Gastrocnemius medialis (tissue), 4 donors: ENCODE results near the gene HERC3. TPM values are rescaled to one million over a fixed set of nuclear protein-coding genes. Genes with fewer than 3 reads are reported as not detected.

Experiments used
- ATAC-seq, 2 donors: fragments of 150-250 bp; one replicate each; pipeline ENCODE4 v1.9.1; 2016
- DNase-seq, 2 donors: peaks; one replicate each; pipeline ENCODE4 v3.0.0-alpha.2; 2019
- H3K27ac ChIP-seq, 4 donors: fragments of 200-600 bp; sonication (generic); 1 replicate in 1 of 4; 2 replicates in 3 of 4; pipeline ENCODE4 v1.5.1; 2016 to 2018; ENCODE audit warnings: mild to moderate bottlenecking in 2 of 4, moderate library complexity in 1 of 4
- H3K27me3 ChIP-seq, 3 donors: fragments of 200-600 bp; sonication (generic) in 2 of 3; 1 replicate in 1 of 3; 2 replicates in 2 of 3; pipeline versions ENCODE4 v1.5.1 to v1.6.0; 2016 to 2019; ENCODE audit warnings: mild to moderate bottlenecking in 1 of 3, moderate library complexity in 1 of 3
- H3K36me3 ChIP-seq, 2 donors: fragments of 200-600 bp; sonication (generic) in 1 of 2; one replicate each; pipeline ENCODE4 v1.5.1; 2017 to 2018
- H3K4me1 ChIP-seq, 2 donors: fragments of 200-600 bp; sonication (generic) in 1 of 2; one replicate each; pipeline ENCODE4 v1.5.1; 2016 to 2017; ENCODE audit warnings: mild to moderate bottlenecking in 2 of 2
- H3K4me3 ChIP-seq, 4 donors: fragments of 200-600 bp; sonication (generic) in 3 of 4; 1 replicate in 1 of 4; 2 replicates in 3 of 4; pipeline ENCODE4 v1.5.1; 2016 to 2019; ENCODE audit warnings: mild to moderate bottlenecking in 2 of 4
- H3K9me3 ChIP-seq, 3 donors: fragments of 200-600 bp; sonication (generic) in 2 of 3; 1 replicate in 1 of 3; 2 replicates in 2 of 3; pipeline ENCODE4 v1.5.1; 2016 to 2019
- POLR2A ChIP-seq, 2 donors: fragments of 450-650 bp; IDR thresholded peaks; one replicate each; pipeline ENCODE4 v1.6.1; 2017; ENCODE audit warnings: antibody characterized with exemption in 2 of 2, mild to moderate bottlenecking in 2 of 2, moderate library complexity in 2 of 2
- in situ Hi-C, 4 donors: fragments of 200-750 bp; cut with MboI; loops; one replicate each; pipeline versions ENCODE4 v1.15.0 to v1.8.0; 2017; ENCODE audit warnings: low sequenced_read_pairs in 4 of 4
- intact Hi-C: fragments of 100-400 bp; cut with DNase I; formaldehyde crosslinking; loops from one replicate; pipeline ENCODE4 v1.15.1; 2023; ENCODE audit warnings: low total_unique reads
- total RNA-seq, 4 donors: library from RNA; depleted of rRNA; stranded (reverse); fragments of >200 nt; gene quantifications; one replicate each; pipeline versions ENCODE4 v1.1.0 to v1.2.3, GENCODE V29; 2016
- TF ChIP-seq, protein P1 (sequence below), 5 experiments: fragments of 450-650 bp in 3 of 5; fragments of 200-600 bp in 2 of 5; sonication (generic) in 2 of 5; IDR thresholded peaks in 4 of 5; conservative IDR thresholded peaks in 1 of 5; 1 replicate in 4 of 5; 2 replicates in 1 of 5; pipeline ENCODE4 v1.5.1; 2016 to 2019; ENCODE audit warnings: antibody characterized with exemption in 5 of 5, mild to moderate bottlenecking in 3 of 5, moderate library complexity in 3 of 5

Gene HERC3
- total RNA-seq, 4 donors from 2014 or later, result 16.2 to 32.3 (median 21.9) TPM

DNA sequence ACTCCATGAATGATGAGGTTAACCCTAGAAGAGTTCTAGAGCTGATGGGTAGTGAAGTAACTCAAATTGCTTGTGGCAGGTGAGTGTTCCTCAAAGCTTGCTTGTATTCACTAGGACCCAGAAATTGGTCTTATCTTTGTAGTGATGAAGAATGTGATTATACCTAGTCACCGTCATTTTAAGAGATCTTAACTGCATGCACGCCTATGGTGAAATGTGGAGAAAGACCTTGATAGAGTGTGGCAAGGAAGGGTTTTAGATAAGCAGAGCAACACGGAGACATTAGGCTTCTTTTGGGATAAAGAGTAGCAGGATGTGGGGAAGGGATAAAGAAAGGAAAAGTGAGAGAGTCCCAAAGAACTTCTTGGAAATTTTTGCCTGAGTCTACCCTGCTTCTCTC lies 62.9 kb downstream of the HERC3 start:
- in situ Hi-C loops (loop anchor here (5.0 to 10.0 kb wide), 3 partner anchors 118 to 123 kb away; no protein-coding TSS in a partner anchor), intact Hi-C loops (no loop called here)
- peaks cover 0 to 17% of the 10 kb centered on the region in 2 donors for H3K36me3 ChIP-seq
- no peak overlapping the region for H3K4me3 ChIP-seq
- no peaks in the 10 kb centered on the region for H3K9me3 ChIP-seq
- ATAC-seq (no peak), DNase-seq (no peak)
- H3K27ac ChIP-seq, result no peak overlapping the region
- H3K27me3 ChIP-seq, result no peaks in the 10 kb centered on the region
- TF ChIP-seq POLR2A (IDR thresholded peaks at IDR 0.05), result no peak
- TF ChIP-seq, protein P1, sequence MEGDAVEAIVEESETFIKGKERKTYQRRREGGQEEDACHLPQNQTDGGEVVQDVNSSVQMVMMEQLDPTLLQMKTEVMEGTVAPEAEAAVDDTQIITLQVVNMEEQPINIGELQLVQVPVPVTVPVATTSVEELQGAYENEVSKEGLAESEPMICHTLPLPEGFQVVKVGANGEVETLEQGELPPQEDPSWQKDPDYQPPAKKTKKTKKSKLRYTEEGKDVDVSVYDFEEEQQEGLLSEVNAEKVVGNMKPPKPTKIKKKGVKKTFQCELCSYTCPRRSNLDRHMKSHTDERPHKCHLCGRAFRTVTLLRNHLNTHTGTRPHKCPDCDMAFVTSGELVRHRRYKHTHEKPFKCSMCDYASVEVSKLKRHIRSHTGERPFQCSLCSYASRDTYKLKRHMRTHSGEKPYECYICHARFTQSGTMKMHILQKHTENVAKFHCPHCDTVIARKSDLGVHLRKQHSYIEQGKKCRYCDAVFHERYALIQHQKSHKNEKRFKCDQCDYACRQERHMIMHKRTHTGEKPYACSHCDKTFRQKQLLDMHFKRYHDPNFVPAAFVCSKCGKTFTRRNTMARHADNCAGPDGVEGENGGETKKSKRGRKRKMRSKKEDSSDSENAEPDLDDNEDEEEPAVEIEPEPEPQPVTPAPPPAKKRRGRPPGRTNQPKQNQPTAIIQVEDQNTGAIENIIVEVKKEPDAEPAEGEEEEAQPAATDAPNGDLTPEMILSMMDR (IDR thresholded peaks at IDR 0.05 in 4 of 5, conservative IDR thresholded peaks at IDR 0.05 in 1 of 5), result no peak
- H3K4me1 ChIP-seq, result peaks cover 3 to 11% of the 10 kb centered on the region in 2 donors

DNA sequence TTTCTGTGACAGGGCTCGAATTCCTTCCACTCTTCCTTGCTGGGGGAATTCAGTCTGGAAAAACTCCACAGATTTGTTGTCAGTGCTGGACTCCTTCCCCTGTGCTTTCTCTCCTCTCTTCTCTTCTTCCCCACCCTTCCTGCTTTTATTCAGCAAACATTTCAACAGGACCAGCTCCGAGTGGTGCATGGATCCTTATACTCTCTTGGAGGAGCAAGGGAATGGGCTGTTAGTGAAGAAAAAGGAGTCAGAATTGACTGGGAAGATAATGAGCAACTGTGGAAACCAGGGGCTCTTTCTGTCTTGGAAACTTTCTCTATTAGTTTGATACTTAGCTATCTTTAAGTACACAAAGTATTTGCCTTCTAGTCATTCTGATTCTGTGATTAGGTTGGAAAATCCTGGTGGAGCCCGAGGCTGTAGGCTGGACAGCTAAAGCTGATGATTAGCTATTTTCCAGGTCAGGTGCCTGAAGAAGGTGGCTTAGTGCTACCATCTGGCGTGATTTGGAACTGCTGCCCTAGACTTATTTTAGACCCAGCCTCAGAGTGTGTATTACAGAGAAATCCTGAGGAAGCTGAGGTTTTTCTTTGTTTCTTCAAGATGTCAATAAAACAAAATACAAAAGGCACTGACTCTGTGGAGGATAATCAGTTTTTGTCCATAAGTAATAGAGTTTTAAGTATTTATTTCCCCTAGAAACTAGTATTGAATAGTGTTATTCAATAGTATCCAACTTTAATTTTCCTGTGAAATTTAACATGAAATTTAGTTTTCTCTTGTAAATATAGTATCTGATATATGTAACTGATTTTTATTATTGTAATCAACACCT lies 67.0 kb downstream of the HERC3 start:
- no peaks in the 10 kb centered on the region for H3K27me3 ChIP-seq
- no peak for TF ChIP-seq POLR2A (IDR thresholded peaks at IDR 0.05)
- TF ChIP-seq, protein P1 (IDR thresholded peaks at IDR 0.05 in 4 of 5, conservative IDR thresholded peaks at IDR 0.05 in 1 of 5), result peak; percentile 70 to 83 (median 74)
- peak overlapping the region in 3 of 4 donors; percentile 9 to 40 (median 32) for H3K27ac ChIP-seq
- H3K4me3 ChIP-seq, result no peak overlapping the region
- H3K36me3 ChIP-seq, result peaks cover 0 to 17% of the 10 kb centered on the region in 2 donors
- DNase-seq (peak; percentile 40 to 48), ATAC-seq (peak; percentile 97 to 98)
- intact Hi-C loops, result loop anchor here (1.0 to 2.0 kb wide), 2 partner anchors 66 to 120 kb away; partner anchors contain the start of gene HERC3
- H3K9me3 ChIP-seq, result no peaks in the 10 kb centered on the region
- H3K4me1 ChIP-seq, result peaks cover 0 to 10% of the 10 kb centered on the region in 2 donors
- in situ Hi-C loops, result loop anchor here (5.0 to 10.0 kb wide), 3 partner anchors 122 to 127 kb away; no protein-coding TSS in a partner anchor

DNA sequence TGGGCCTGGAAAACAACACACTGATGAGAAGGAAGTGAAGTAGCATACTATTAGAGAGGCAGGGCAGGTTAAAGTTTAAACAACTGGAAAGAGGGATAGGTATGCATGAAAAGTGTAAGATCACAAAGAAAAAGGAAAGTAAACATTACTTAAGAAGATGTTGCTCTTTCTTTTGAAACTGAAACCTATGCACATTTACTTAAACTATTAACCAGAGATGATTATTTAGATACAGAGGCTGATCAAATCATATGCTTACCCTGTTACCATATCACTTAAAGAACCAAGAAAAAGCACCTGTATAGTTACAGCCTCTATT lies 67.6 kb downstream of the HERC3 start:
- intact Hi-C loops (loop anchor here (1.0 to 2.0 kb wide), 2 partner anchors 67 to 121 kb away; partner anchors contain the start of gene HERC3), in situ Hi-C loops (loop anchor here (5.0 to 10.0 kb wide), 3 partner anchors 123 to 128 kb away; no protein-coding TSS in a partner anchor)
- H3K4me1 ChIP-seq, result peaks cover 0 to 10% of the 10 kb centered on the region in 2 donors
- H3K9me3 ChIP-seq, result no peaks in the 10 kb centered on the region
- H3K4me3 ChIP-seq, result no peak overlapping the region
- no peak for DNase-seq
- H3K36me3 ChIP-seq, result peaks cover 0 to 16% of the 10 kb centered on the region in 2 donors
- TF ChIP-seq POLR2A (IDR thresholded peaks at IDR 0.05), result no peak
- TF ChIP-seq, protein P1 (IDR thresholded peaks at IDR 0.05 in 4 of 5, conservative IDR thresholded peaks at IDR 0.05 in 1 of 5), result no peak
- H3K27ac ChIP-seq, result no peak overlapping the region
- no peaks in the 10 kb centered on the region for H3K27me3 ChIP-seq
- ATAC-seq, result no peak

DNA sequence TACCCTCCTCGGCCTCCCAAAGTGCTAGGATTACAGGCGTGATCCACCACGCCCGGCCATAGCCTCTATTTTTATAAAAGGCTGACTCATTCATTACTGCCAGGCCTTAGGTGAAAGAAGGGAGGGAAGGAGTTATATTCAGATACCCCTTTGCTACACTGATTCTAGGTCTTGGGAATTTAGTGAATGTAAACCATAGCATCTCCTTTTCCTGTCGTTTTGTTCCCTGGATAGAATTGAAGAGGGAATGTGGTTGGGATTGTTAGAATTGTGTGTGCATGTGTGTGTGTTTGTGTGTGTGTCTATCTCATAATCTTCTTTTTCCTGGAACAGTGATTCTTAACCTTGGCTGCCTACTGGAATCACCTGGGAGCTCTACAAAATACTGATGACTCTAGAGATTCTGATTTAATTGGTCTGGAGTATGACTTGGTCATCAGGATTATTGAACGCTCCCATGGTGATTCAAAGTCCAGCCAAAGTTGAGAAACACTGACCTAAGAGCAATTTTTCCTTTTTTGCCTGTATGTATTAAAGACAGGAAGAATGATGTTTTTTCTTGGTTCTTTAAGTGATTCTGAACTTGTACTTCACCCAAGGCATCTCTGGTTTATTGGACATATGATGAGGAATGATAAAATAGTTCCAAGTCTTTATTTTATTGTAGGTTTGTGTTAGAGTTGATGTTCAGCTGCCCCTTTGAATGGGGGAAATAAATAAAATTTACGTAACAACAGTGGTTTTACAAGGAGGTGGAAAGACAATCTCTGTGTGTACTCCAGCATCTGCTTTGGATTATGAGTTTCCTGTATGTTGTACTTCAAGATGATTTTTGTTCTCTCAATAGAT lies 68.4 kb downstream of the HERC3 start:
- Histone ChIP-seq H3K4me3 (no peak overlapping the region), H3K27ac (no peak overlapping the region), H3K36me3 (peaks cover 0 to 8% of the 10 kb centered on the region in 2 donors), H3K4me1 (peaks cover 0 to 10% of the 10 kb centered on the region in 2 donors), H3K27me3 (no peaks in the 10 kb centered on the region), H3K9me3 (no peaks in the 10 kb centered on the region)
- TF ChIP-seq, protein P1 (IDR thresholded peaks at IDR 0.05 in 4 of 5, conservative IDR thresholded peaks at IDR 0.05 in 1 of 5), result no peak
- TF ChIP-seq POLR2A (IDR thresholded peaks at IDR 0.05), result no peak
- DNase-seq (no peak), ATAC-seq (no peak)
- intact Hi-C loops, result no loop called here
- in situ Hi-C loops, result no loop called here
